Ishikawa (cell line): ENCODE results near the gene NEU3.

Experiments
- CEBPB ChIP-seq: IDR thresholded peaks from 2 replicates; pipeline ENCODE4 v1.6.1; 2012
- CREB1 ChIP-seq: IDR thresholded peaks from 2 replicates; pipeline ENCODE4 v1.6.1; 2012; ENCODE audit warnings: low read depth
- EGR1 ChIP-seq: IDR thresholded peaks from 2 replicates; pipeline ENCODE4 v1.6.1; 2012
- EP300 ChIP-seq: IDR thresholded peaks from 2 replicates; pipeline ENCODE4 v1.6.1; 2012; ENCODE audit warnings: borderline replicate concordance
- FOXM1 ChIP-seq: IDR thresholded peaks from 2 replicates; pipeline ENCODE4 v1.6.1; 2012; ENCODE audit warnings: low read depth, borderline replicate concordance
- NFIC ChIP-seq: IDR thresholded peaks from 2 replicates; pipeline ENCODE4 v1.6.1; 2012
- RAD21 ChIP-seq: IDR thresholded peaks from 2 replicates; pipeline ENCODE4 v1.6.1; 2012; ENCODE audit warnings: low read depth
- REST ChIP-seq: IDR thresholded peaks from 2 replicates; pipeline ENCODE4 v1.6.1; 2012; ENCODE audit warnings: low read depth, mild to moderate bottlenecking
- TAF1 ChIP-seq: IDR thresholded peaks from 2 replicates; pipeline ENCODE4 v1.6.1; 2012; ENCODE audit warnings: low read depth, mild to moderate bottlenecking
- TCF12 ChIP-seq: IDR thresholded peaks from 2 replicates; pipeline ENCODE4 v1.6.1; 2012; ENCODE audit warnings: low read depth
- TEAD4 ChIP-seq: IDR thresholded peaks from 2 replicates; pipeline ENCODE4 v1.6.1; 2012
- USF1 ChIP-seq: IDR thresholded peaks from 2 replicates; pipeline ENCODE4 v1.6.1; 2012
- YY1 ChIP-seq: IDR thresholded peaks from 2 replicates; pipeline ENCODE4 v1.6.1; 2012; ENCODE audit warnings: low read depth
- ZBTB7A ChIP-seq: IDR thresholded peaks from 2 replicates; pipeline ENCODE4 v1.6.1; 2012; ENCODE audit warnings: low read depth
- TF ChIP-seq, protein P1 (sequence below): IDR thresholded peaks from 2 replicates; pipeline ENCODE4 v1.6.1; 2012

The NEU3 gene

GRCh38 chr11:75024764-75025211 lies 36.1 kb downstream of the NEU3 start:
- TF ChIP-seq FOXM1 (no peak), CREB1 (no peak), EGR1 (no peak), RAD21 (no peak)
- TF ChIP-seq, protein P1, sequence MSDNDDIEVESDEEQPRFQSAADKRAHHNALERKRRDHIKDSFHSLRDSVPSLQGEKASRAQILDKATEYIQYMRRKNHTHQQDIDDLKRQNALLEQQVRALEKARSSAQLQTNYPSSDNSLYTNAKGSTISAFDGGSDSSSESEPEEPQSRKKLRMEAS = no peak

GRCh38 chr11:75025561-75025960 lies 36.8 kb downstream of the NEU3 start:
- TF ChIP-seq EGR1 (no peak), YY1 (no peak), ZBTB7A (no peak), EP300 (no peak), NFIC (no peak), FOXM1 (no peak), RAD21 (no peak), CEBPB (no peak), TEAD4 (no peak), REST (no peak)

GRCh38 chr11:75028321-75028720 lies 39.6 kb downstream of the NEU3 start:
- no peak for TF ChIP-seq YY1
- TF ChIP-seq ZBTB7A = no peak
- no peak for TF ChIP-seq FOXM1
- no peak for TF ChIP-seq NFIC
- no peak for TF ChIP-seq EGR1
- TF ChIP-seq EP300 = no peak
- TF ChIP-seq TAF1 = no peak
- TF ChIP-seq TEAD4 = no peak
- TF ChIP-seq CREB1 = no peak
- TF ChIP-seq REST = no peak
- TF ChIP-seq, protein P1 = no peak
- no peak for TF ChIP-seq RAD21
- TF ChIP-seq USF1 = no peak
- no peak for TF ChIP-seq CEBPB
- no peak for TF ChIP-seq TCF12

GRCh38 chr11:75028724-75029123 lies 40.0 kb downstream of the NEU3 start:
- TF ChIP-seq CREB1 (no peak), USF1 (no peak), ZBTB7A (no peak)

DNA sequence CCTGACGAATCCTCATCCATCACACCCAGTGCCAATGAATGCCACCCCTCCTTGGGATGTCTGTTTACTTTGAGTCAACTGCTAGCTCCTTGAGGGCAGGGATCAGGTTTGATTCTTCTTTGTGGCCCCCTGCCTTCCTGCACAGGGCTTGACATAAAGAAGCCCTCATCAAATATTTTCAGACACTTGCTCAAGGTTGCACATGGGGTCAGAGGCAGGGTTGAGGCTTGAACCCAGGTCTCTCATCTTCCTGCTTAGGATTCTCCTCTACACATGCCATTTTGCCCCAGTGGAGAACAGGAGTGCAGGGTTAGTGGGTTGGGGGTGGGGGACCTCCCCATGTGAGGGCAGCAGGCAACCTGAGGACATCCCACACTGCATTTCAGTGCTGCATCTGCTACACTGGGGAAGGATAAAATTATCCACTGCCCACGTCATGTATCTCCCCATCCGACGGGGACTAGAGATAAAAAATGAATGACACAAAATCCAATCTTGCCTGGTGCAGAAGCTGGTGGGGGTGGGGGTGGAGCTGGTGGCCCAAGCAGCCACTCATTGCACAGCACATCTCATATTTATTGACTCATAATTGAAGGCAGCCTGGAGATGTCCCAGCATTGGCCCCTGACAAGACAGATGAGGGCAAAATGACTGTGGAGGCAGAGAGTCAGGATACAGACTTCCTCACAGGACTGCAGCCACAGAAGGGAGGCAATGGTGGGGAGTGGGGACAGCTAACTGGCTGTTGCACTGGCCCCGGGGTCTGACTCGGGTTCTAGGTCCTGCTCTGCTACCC lies 41.3 kb downstream of the NEU3 start:
- TF ChIP-seq TEAD4 = no peak
- no peak for TF ChIP-seq USF1

DNA sequence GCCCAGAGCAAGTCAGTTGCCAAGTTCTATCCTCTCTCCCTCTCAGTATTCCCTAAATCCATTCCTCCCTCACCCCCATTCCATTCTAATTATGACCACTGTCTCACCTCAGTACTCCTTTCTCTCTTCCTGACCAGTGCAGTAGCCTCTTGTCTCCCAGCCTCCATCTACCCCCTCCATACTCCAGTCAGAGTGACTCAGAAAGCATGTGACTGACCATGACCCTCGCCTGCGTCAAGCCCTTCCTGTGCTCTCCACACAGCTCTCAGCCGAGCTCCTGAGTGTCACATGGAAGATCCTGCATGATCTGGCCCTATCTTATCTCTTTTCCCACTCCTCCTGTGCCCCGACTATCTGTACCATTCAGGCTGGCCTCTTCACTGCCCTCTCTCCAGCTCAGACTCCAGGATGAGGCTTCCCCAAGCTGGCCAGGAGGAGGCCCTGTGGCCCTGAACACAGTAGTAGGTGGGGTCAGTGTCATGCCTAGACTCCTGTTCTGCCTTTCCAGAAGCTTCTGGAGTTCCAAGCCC lies 42.6 kb downstream of the NEU3 start:
- TF ChIP-seq REST = no peak
- no peak for TF ChIP-seq EP300
